GM21447 (cell line): ENCODE data around the gene OTULINL.
A peak's percentile ranks its signal among the peaks of the same experiment; 100 is the strongest.
"Not testable (repeated sequence)": the region's sequence is repeated elsewhere in the genome, so short reads cannot be mapped to it uniquely, and the experiment has no call there.

Experiments used
- ATAC-seq: cut with Tn5 transposase; IDR thresholded peaks from one replicate; pipeline ENCODE4 v1.9.1; 2021; ENCODE audit not compliant: unreplicated experiment

The OTULINL gene

DNA sequence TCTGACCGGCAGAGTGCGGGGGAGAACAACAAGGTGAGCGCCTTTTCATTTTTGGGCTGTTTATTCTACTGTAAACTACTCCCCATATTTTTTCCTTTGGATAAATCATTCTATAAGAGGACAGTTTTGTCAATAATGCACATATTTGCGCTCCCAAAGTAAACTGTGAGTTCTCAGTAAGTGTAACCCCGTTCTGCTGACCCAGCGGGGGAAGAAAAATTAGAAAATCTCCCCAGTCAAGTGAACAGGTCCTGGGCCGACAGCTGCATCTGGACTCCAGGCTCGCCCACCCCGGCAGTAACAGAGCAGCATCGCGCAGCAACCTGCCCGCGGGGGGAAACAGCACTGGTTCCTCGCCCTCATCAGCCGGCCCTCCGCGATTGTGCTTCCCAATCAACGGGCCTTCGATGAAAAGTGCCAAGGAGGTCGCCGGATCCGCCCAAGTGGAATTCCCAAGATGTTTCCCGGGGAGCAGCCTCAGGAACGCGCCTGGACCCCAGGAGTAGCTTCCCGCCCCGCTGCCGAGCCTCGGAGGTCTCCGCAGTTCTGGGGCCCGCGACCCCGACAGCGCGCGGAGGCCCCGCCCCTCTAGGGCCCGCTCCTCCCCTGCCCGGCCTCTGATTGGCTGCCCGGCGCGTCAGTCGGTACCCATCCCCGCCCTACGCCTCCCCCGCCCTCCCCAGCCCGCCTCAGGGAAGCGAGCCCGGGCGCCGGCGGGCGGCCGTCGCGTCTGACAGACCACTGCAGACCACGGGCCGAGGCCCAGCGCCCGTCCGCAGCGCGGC is at the start of gene OTULINL:
Gene OTULINL, plus strand, starts transcription at position 687 of the 785 bp plus-strand sequence. CDS start 103 bp downstream, outside the sequence.
- ATAC-seq: peak; percentile 97

- no peak for ATAC-seq
Measured at GRCh38 chr5:14532180-14532579, 49.4 kb upstream of the OTULINL start.

- ATAC-seq: no peak
Measured at GRCh38 chr5:14534773-14535172, 46.8 kb upstream of the OTULINL start.

DNA sequence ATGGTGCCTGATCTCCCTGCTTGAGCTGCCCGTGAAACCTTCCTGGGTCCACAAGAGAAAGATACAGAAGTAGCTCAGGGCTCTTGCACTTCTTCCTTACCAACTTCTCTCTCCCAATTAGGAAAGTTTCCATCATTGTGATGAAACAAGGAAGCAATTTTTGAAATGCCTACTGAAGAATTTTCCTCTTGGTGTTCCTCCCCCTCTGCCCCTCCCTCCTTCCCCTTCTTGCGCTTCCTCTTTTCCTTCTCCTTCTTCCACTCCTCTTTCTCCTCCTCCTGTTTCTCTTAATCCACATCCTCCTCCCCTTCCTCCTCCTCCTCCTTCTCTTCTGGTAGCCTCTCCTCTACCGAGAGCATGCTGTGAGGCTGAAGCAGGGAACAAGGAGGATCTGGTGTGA is 36.3 kb upstream of the OTULINL start:
- ATAC-seq: no peak

- no peak for ATAC-seq
Measured at GRCh38 chr5:14545862-14546261, 35.7 kb upstream of the OTULINL start.

DNA sequence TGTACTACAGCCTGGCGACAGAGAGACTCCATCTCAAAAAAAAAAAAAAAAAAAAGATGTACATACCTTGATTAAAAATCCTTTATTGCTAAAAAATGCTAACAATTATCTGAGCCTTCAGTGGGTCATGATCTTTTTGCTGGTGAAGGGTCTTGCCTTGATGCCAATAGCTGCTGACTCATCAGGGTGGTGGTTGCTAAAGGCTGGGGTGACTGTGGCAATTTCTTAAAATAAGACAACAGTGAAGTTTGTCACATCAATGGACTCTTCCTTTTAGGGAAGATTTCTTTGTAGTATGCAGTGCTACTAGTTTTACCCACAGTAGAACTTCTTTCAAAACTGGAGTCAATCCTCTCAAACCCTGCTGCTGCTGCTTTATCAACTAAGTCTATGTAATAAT is 33.9 kb upstream of the OTULINL start:
- no peak for ATAC-seq

DNA sequence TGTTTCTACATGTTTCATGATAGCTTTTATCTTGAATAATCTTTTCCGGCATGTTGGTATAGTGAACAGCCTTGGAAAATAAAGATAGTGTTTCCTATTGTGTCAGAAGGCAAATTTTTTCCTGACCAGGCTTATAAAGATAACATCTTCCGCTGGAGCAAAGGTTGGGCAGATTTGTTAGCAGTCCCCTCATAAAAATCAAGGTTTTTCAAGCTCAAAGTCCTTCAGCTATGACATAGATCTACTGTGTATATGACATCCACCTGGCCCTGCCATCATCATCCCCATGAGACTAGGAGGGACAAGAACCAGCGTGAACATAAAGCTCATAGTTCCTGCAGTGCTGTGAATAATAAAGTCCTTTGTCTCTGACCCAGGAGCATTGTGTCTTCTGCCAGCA is 30.4 kb upstream of the OTULINL start:
- no peak for ATAC-seq

DNA sequence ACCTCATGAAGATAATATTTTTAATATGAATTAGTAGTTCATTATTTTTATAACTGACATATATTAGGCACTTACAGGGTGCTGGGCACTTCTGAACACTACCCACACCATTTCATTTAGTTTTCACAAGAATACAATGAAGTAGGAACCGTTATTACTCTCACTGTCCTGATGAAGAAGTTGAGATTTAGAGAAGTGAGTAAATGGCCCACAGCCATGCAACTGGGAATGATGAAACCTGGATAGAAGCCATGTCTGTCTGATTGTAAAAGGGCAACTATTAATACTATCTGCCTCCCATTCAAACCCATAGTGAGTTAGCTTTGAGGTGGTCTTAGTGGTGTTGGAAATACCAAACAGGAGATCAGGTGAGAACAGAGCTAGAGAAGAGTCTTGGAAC is 29.6 kb upstream of the OTULINL start:
- no peak for ATAC-seq

GRCh38 chr5:14554288-14554687 is 27.3 kb upstream of the OTULINL start:
- not testable (repeated sequence) for ATAC-seq

DNA sequence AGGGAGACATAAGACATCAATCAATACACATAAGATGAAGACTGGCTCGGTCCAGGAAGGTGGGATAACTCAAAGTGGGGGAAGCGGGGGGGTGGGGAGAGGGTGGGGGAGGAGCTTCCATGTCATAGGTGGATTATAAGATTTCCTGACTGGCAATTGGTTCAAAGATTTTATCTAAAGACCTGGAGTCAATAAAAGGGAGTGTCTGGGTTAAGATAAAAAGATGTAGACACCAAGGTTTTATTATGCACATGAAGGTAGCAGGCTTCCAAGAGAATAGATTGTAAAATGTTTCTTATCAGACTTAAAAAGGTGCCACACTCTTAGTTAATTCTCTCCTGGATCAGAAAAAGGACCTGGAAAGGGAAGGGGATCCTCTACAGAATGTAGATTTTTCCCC is 25.6 kb upstream of the OTULINL start:
- ATAC-seq: no peak

DNA sequence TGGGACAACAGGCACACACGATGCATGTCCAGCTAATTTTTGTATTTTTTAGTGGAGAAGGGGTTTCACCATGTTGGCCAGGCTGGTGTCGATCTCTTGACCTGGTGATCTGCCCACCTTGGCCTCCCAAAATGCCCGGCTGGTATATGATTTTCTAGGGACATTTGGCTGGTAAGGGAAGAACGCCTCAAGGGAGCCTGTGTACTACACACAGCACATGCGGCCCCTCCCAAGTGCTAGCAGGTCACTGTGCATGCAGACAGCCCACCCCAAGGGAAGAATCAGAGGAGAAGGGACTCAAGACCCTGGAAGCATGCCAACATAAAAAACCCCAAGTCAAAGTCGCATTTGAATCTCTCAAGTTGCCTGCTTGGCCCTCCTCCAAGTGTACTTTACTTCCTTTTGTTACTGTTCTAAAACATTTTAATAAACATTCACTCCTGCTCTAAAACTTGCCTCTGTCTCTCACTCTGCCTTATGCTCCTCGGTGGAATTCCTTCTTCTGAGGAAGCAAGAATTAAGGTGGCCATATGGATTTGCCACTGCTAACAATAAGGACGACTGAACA is 24.3 kb upstream of the OTULINL start:
- ATAC-seq: no peak

DNA sequence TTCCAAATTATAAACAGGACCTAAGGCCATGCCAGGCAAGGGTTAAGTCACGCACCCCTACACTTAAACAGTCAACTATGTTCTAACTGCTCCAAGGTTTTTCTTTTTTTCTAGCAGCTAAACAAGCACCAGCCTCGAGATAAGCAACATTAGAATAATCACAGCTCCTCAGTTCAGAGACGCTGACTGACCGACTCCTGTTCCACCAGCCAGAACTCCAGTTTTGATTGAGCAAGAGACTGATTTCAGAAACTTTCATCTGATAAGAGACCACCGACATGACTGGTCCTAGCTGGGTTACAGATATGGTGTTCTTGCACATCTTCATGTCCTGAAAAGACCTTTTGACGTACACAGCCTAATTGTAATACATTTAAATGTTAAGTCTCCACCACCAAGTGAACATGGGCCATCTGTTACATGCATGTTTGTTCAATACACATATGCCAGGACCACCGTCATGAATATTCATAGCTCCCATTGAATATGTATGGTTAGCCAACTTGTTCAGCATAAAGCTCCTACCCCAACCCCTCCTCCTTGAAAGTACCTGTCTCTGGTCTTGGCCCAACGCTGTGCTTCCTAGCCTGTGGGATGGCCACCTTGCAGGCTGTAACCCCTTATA is 23.7 kb upstream of the OTULINL start:
- no peak for ATAC-seq

- ATAC-seq: no peak
Measured at GRCh38 chr5:14560091-14560595, 21.4 kb upstream of the OTULINL start.

GRCh38 chr5:14561741-14562140 is 19.9 kb upstream of the OTULINL start:
- ATAC-seq: no peak

- ATAC-seq: no peak
Measured at GRCh38 chr5:14568333-14568732, 13.3 kb upstream of the OTULINL start.

GRCh38 chr5:14569948-14570691 is 11.5 kb upstream of the OTULINL start:
- ATAC-seq: no peak

DNA sequence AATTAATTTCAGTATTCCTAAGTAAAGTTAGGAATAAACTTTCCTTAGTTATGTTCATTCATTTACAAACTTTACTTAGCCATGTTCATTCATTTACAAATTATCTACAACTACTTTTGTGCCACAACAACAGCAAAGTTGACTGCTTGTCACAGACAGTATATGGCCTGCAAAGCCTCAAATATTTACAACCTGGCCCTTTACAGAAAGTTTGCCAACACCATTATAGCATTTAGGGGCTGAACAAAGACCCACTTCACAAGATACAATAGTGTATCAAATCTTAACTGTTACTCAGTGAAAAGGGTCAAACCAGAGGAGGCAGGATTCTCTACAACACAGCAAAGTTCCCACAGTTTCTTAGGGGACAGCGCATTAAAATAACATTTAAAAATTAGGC is 9.7 kb upstream of the OTULINL start:
- no peak for ATAC-seq

- no peak for ATAC-seq
Measured at GRCh38 chr5:14572385-14572784, 9.2 kb upstream of the OTULINL start.

DNA sequence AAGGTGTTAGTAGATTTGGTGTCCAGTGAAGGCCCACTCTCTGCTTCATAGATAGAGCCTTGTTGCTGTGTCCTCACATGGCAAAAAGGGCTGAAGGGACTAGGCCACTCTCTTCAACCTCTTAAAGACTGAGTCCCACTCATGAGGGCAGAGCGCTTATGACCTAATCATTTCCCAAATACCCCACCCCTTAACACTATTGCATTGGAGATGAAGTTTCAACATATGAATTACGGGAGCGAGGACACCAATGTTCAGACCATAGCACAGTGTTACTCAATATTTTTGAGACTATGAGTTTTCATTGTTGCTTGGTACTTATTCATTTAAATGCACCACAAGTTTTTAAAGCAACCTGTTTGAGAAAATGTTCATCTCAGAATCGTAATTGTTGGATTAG is 8.8 kb upstream of the OTULINL start:
- no peak for ATAC-seq

DNA sequence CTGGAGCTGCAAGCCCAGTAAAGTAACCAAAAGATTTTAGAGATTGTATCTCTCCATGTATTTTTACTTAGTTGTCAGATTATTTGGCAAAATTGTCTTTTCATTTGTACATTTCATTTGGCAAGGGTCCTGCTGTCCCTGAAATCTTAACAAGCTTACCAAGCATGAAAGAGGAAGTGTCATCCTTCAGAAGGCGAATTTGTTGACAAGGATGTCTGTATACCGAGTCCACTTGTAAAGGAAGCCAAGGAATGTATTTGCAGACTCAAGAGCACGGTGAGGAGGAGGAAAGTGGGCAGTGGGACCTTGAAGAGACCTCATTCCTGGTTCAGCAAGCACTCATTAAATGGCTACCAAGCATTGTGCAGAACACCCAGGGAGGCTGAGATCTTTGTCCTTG is 7.5 kb upstream of the OTULINL start:
- ATAC-seq: no peak

- no peak for ATAC-seq
Measured at GRCh38 chr5:14574891-14575508, 6.6 kb upstream of the OTULINL start.
